ENCODE data around the gene CMTR1. TPM values are rescaled to one million over a fixed set of nuclear protein-coding genes. Genes with fewer than 3 reads are reported as not detected.

The CMTR1 gene
- total RNA-seq, 1 experiment from 2014 or later = 34.8 TPM

- no peaks in the 10 kb centered on the region for H3K9me3 ChIP-seq (ENCODE audit: control insufficient read depth, low read depth, low read length)
- no peak overlapping the region for H3K14ac ChIP-seq (ENCODE audit: insufficient read depth, low read length)
- H3K4me2 ChIP-seq (ENCODE audit: insufficient read depth, insufficient read length, low read length) = peak overlapping the region; percentile 46
- H4K5ac ChIP-seq (ENCODE audit: insufficient read length, low read depth, low read length) = no peak overlapping the region
- peaks cover 10% of the 10 kb centered on the region; the same call in 1 of the 2 replicates for H3K4me1 ChIP-seq (ENCODE audit: insufficient read depth, low read length)
- H3T11ph ChIP-seq (ENCODE audit: low read length) = no peak overlapping the region
- no peak overlapping the region for H3K56ac ChIP-seq (ENCODE audit: insufficient read length, low read depth, low read length)
- peaks cover 6% of the 10 kb centered on the region; the same call in 1 of the 2 replicates for H3K27me3 ChIP-seq (ENCODE audit: insufficient read depth, low read length)
- H3K9ac ChIP-seq (ENCODE audit: extremely low read depth, insufficient read length, low read length) = no peak overlapping the region
- H3K18ac ChIP-seq (ENCODE audit: insufficient read length, low read depth, low read length) = no peak overlapping the region
- H2BK12ac ChIP-seq (ENCODE audit: insufficient read length, low read depth, low read length) = no peak overlapping the region
- no peak overlapping the region for H4K8ac ChIP-seq (replicated peaks; ENCODE audit: insufficient read length, low read depth, low read length)
- no peaks in the 10 kb centered on the region for H4K20me1 ChIP-seq (ENCODE audit: control insufficient read depth, insufficient read depth, insufficient read length)
- no peak overlapping the region for H4K91ac ChIP-seq (ENCODE audit: insufficient read length, low read depth, low read length)
- no peak for TF ChIP-seq CTCF (conservative IDR thresholded peaks at IDR 0.05)
- no peak overlapping the region for H2BK120ac ChIP-seq (ENCODE audit: low read depth, low read length, poor library complexity, severe bottlenecking)
- WGBS (ENCODE audit: extremely low coverage, insufficient read length, low lambda C conversion rate) = no CpG with 5 or more reads among the region's 10 CpGs
- no peak overlapping the region for H3K4ac ChIP-seq (ENCODE audit: low read depth, low read length)
- Mint-ChIP-seq H3K4me3 (peak overlapping the region in 1 of 2 experiments; percentile 63; a peak in 3 of 5 replicates), H3K4me1 (peaks cover 56 to 77% of the 10 kb centered on the region in 2 experiments), H3K9me3 (no peaks in the 10 kb centered on the region; a peak in 2 of 5 replicates), H3K36me3 (ENCODE audit: insufficient read depth in 1 of 3, low read depth in 3 of 3) (peaks cover 0 to under 1% (median 0%) of the 10 kb centered on the region in 3 experiments; a peak in 3 of 7 replicates), H3K27ac (peak overlapping the region in 1 of 3 experiments; percentile 50; a peak in 1 of 7 replicates), H3K27me3 (ENCODE audit: low read depth) (peaks cover 45% of the 10 kb centered on the region)
- peaks cover 9% of the 10 kb centered on the region for H3K23me2 ChIP-seq (ENCODE audit: insufficient read length, low read depth, low read length, poor library complexity, severe bottlenecking)
- H3K79me2 ChIP-seq (ENCODE audit: insufficient read depth, low read length) = no peaks in the 10 kb centered on the region
- no peak overlapping the region for H2AK5ac ChIP-seq (ENCODE audit: insufficient read length, low read length)
- H2BK20ac ChIP-seq (ENCODE audit: low read depth, low read length, poor library complexity, severe bottlenecking) = no peak overlapping the region
- H3K27ac ChIP-seq (ENCODE audit: insufficient read length, low read depth, low read length) = no peak overlapping the region
- no peak for DNase-seq
- H3K23ac ChIP-seq (ENCODE audit: insufficient read length, low read depth, low read length) = no peak overlapping the region
- no peaks in the 10 kb centered on the region for H3K79me1 ChIP-seq (ENCODE audit: insufficient read depth, low read depth, low read length, poor library complexity, severe bottlenecking)
- no peak overlapping the region for H2AFZ ChIP-seq (ENCODE audit: low read length)
- H2BK15ac ChIP-seq (ENCODE audit: low read depth, low read length) = no peak overlapping the region
- no peak overlapping the region for H2BK5ac ChIP-seq (ENCODE audit: insufficient read length, low read length)
Measured at GRCh38 chr6:37513576-37513975, 80.6 kb downstream of the CMTR1 start.

Data from H9 (cell line).